Activated gamma-delta T cell treated with anti-CD3 and anti-CD28 coated beads, Interleukin-2, amount 50 U/mL, for 16 hours (primary cell): ENCODE measurements around the gene NTM.

Experiments used
- DNase-seq: peaks from one replicate; pipeline ENCODE4 v3.0.0-alpha.2; 2020; ENCODE audit warnings: low read depth

The NTM gene

GRCh38 chr11:132231656-132232347 lies 861.4 kb downstream of the NTM start:
- no peak for DNase-seq

GRCh38 chr11:132234878-132235277 lies 864.5 kb downstream of the NTM start:
- no peak for DNase-seq

GRCh38 chr11:132237781-132238180 lies 867.4 kb downstream of the NTM start:
- DNase-seq: no peak

- DNase-seq: no peak
These were observed 868.0 kb downstream of the NTM start for GRCh38 chr11:132238331-132238866.

- no peak for DNase-seq
These were observed 870.0 kb downstream of the NTM start for GRCh38 chr11:132240374-132240773.

GRCh38 chr11:132242632-132243031 lies 872.2 kb downstream of the NTM start:
- no peak for DNase-seq

GRCh38 chr11:132244846-132245245 lies 874.4 kb downstream of the NTM start:
- DNase-seq: no peak

GRCh38 chr11:132245403-132246385 lies 875.3 kb downstream of the NTM start:
- no peak for DNase-seq

- DNase-seq: no peak
These were observed 878.2 kb downstream of the NTM start for GRCh38 chr11:132248580-132248979.

- DNase-seq: no peak
These were observed 878.8 kb downstream of the NTM start for GRCh38 chr11:132249256-132249655.

- DNase-seq: no peak
These were observed 880.6 kb downstream of the NTM start for GRCh38 chr11:132251061-132251460.

- no peak for DNase-seq
These were observed 883.3 kb downstream of the NTM start for GRCh38 chr11:132253469-132254264.

GRCh38 chr11:132254906-132255305 lies 884.5 kb downstream of the NTM start:
- DNase-seq: no peak

GRCh38 chr11:132256528-132257279 lies 886.3 kb downstream of the NTM start:
- DNase-seq: no peak

- DNase-seq: no peak
These were observed 887.5 kb downstream of the NTM start for GRCh38 chr11:132257871-132258270.

GRCh38 chr11:132258875-132259274 lies 888.5 kb downstream of the NTM start:
- no peak for DNase-seq

GRCh38 chr11:132260636-132261035 lies 890.2 kb downstream of the NTM start:
- DNase-seq: no peak

- DNase-seq: no peak
These were observed 892.8 kb downstream of the NTM start for GRCh38 chr11:132263241-132263640.

GRCh38 chr11:132263875-132264274 lies 893.5 kb downstream of the NTM start:
- no peak for DNase-seq

- no peak for DNase-seq
These were observed 894.2 kb downstream of the NTM start for GRCh38 chr11:132264616-132265015.
